Right renal pelvis (tissue), 4 donors: Measurements from ENCODE around the gene PTPRO. TPM values are rescaled to one million over a fixed set of nuclear protein-coding genes. Genes with fewer than 3 reads are reported as not detected.

Experiments used
- DNase-seq, 4 donors: peaks; one replicate each; pipeline ENCODE4 v3.0.0-alpha.2; 2013; ENCODE audit warnings: low read depth in 4 of 4, low spot score in 3 of 4, missing footprints in 1 of 4
- polyA plus RNA-seq, 4 donors: library from polyadenylated mRNA; unstranded; fragments of 120-200 nt; gene quantifications; one replicate each; pipeline ENCODE4 v1.2.1, GENCODE V29; 2013; ENCODE audit not compliant: insufficient read length in 4 of 4

Gene PTPRO
- polyA plus RNA-seq, 4 donors, result 198 to 277 (median 259) TPM

DNA sequence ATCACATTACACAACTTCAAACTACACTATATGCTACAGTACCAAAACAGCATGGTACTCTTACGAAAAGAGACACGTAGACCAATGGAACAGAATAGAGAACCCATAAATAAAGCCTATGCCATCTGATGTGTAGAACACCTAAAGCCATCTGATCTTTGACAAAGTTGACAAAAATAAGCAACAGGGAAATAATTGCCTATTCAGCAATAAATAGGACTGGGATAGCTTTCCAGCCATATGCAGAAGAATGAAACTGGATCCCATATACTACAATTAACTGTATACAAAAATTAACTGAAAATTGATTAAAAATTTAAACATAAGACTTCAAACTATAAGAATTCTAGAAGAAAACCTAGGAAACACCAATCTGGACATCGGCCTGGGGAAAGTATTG lies 120.7 kb downstream of the PTPRO start:
- DNase-seq, result no peak

DNA sequence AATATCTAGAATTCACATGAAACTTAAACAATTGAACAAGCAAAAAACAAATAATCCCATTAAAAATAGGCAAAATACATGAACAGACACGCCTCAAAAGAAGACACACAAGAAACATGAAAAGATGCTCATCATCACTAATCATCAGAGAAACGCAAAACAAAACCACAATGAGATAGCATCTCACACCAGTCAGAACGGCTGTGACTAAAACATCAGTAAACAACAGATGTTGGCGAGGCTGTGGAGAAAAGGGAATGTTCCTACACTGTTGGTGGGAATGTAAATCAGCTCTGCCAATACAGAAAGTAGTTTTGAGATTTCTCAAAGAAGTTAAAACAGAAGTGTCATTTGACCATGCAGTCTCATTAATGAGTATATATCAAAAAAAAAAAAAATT lies 121.3 kb downstream of the PTPRO start:
- no peak for DNase-seq

DNA sequence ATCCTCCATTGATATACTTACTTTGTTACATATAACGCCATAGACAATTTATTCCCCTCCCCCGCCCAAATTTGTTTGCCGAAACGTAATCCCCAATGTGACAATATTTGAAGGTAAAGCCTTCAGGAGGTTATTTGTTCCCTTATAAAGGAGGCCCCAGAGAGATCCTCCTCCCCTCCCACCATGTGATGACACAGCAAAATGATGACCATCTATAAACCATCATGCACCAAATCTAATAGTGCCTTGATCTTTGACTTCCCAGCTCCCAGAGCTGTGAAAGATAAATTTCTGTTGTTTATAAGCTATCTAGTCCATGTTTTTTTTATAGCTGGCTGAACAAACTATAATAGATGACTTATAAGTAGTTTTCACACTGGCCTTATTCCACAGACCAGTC lies 122.2 kb downstream of the PTPRO start:
- no peak for DNase-seq

DNA sequence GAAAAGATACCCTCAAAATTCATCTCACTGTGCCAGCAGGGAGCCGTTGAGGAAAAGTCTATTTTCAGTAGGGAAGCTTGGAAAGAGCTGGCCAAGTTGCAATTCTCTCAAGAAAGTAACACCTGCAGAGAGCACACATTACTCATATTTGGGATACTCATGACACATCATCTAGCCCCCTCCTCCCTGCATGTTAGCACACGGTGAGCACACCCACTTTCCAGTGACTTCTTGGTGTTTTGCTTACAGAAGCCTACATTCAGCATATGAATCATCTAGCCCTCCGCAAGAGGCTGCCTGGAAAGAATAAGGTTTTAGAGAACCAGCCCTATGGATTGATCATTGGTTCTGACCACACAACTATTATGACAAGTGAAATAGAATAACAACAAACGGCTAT lies 124.5 kb downstream of the PTPRO start:
- no peak for DNase-seq

DNA sequence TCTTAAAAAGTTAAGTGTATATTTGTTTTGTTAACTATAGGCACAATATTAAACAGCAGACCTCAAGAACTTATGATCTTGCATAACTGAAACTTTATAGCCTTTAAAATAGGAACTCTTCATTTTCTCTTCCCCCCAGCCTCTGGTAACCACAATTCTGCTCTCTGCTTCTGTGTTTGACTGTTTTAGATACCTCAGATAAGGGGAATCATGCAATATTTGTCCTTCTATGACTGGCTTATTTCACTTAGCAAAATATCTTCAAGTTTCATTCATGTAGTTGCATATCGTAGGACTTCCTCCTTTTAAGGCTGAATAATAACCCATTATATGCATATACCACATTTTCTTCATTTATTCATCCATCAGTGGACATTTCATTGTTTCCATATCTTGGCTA lies 131.3 kb downstream of the PTPRO start:
- no peak for DNase-seq

DNA sequence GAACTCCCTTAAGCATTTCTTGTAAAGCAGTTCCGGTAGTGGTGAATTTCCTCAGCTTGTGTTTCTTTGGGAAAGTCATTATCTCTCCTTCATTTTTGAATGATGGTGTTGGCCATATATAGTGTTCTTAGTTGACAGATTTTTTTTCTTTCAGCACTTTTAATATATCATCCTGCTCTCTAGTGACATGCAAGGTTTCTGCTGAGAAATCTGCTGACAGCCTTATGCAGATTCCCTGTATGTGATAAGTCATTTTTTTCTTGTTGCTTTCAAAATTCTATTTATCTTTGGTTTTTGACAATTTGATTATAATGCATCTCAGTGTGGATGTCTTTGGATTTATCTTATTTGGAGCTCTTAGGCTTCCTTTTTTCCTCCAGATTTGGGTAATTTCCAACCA lies 135.7 kb downstream of the PTPRO start:
- DNase-seq, result no peak

DNA sequence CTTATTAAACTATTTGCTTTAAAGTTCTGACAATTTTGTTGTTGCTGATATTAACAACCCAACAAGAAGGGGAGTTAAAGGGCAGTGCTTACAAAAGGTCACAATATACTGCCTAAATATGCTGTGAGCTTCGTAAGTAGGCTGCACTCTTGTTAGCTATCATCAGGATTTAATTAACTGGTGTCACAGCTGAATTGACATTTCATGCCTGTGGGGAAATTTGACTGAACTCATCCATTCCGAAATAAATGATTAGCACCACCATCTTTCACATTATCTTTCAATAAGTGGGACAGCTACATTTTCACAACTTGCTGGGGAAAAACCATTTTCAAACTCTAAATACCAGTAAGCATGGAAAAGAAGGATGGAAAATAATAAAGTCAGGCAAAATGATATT lies 146.6 kb downstream of the PTPRO start:
- DNase-seq, result no peak

DNA sequence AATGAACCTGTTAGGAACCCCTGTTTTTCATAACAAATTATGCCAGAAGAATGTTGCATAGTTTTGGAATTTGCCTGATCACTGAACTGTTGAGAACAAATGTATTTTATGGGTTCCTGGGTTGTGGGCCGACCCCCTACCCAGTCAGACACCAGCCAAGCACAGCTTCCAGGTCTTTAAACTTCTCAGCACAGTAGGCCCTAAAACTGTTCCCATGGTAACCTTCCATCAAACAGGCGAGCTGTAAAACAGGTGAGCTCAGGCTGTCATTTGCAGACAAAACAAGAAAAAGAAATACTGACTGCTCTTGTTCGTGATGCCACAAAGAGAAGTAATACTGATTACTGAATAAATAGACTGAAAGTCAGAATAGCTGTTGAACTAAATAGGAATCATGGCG lies 147.0 kb downstream of the PTPRO start:
- DNase-seq, result no peak

DNA sequence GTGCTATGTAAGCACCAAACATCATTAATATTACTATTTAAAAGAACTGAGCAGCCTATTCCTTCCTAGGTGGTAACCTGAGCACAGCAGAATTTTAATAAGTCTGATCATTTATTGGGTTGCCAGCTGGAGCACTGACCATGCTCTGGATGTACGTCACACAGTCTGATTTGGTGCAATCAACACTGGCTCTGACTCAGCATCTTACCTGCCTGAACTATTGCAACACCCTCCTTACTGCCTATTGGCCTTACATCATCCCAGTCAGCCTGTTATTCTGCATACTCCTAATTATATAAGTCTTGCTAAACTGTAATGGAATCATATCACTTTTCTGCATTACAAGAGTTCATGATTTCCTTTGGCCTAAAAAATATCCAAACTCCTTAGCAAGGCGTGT lies 149.7 kb downstream of the PTPRO start:
- DNase-seq, result no peak

DNA sequence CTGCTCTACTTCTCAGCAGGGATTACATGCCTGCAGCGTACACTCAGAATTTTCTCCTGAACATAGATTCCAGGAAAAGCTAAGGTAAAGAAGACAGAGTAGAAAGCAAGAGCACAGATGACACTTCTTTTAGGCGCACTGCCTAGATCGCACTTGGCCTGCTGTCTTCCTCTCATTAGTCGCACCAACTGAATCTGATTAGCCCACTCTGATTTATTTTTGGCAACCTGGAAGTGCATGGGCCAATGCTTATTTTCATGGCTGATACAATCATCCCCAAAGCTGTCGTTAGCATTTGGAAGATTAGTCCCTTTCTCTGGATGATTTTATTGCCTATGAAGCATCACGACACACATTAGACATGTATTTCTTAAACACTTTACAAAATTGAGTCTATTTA lies 152.5 kb downstream of the PTPRO start:
- DNase-seq, result no peak

DNA sequence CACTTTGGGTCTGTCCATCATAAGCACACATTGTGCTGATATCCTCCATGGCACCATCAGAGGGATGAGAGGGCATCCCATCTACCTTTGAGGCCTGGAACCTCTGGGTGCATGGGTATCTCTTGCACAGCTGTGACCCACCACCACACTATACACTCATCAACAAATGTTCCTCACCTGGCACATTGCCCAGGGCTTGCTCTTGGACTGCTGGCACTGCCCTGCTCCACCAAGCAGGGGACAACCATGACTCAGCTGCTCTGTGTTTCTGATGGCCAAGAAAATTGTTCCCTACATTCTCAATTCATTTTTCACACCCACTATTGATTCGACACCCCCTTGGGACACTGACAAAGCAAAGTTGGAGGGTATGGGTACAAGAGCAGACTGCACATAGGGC lies 155.5 kb downstream of the PTPRO start:
- no peak for DNase-seq

DNA sequence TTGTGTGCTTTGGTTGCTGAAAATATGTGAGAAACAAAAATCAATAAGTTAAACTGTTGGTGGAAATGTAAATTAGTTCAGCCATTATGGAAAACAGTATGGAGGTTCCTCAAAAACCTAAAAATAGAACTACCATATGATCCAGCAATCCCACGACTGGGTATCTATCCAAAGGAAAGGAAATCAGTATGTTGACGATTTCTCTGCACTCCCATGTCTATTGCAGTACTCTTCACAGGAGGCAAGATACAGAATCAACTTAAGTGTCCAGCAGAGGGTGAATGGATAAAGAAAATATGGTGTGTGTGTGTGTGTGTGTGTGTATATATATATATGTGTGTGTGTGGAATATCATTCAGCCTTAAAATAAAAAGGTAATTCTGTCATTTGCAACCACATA lies 159.5 kb downstream of the PTPRO start:
- no peak for DNase-seq

DNA sequence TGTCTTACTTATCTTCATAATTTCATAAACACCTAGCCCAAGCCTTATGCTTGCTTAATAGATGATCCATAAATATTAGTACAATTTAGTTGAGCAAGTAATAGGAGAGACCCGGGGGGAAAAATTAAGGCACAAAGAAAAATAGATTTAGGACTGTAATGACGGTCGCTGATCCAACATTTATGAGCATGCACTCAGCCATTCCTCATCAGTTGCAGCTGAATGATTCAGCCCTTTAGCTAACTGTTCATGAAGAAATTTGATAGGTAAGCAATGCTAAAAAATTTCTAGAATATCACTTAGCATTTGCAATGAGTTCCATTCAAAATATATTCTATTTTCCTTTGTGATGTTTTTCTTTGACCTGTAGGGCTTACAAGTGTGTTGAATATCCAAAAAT lies 163.2 kb downstream of the PTPRO start:
- DNase-seq, result no peak

DNA sequence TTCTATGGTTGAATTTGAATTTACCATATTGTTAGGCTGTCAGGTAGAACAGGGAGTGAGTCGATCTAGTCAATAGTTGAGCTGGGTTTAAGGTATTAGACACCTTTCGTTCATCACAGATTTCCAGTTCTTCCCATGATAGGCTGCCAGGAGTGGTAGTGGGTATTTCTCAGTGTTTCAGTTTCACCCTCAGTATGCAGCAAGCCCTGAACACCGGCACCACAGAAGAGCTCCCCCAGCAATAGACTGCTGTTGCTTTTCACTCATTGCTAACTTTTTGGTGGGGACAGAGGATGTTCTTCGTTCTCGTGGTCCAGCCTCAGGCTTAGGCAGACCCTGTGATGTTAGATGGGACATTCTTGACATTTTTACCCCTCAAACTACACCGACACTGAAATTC lies 164.6 kb downstream of the PTPRO start:
- DNase-seq, result no peak

DNA sequence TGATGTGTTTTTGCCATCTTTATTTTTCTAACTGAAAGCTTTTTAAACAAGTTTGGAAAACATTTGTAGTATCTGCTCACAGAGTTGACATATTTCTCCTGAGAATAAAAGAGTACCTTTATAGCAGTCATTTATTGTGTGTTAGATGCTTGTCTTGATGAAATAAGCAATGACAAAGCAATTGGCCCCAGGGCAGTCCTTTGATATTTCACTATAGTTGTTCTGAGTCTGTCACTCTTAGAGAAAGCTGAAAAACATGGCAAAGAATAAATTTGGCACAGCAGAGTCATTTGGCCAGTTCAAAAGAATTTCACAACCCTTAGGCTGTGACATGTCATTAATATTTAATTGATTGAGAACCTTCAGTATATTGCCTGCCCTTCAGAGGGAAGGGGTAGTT lies 166.2 kb downstream of the PTPRO start:
- no peak for DNase-seq

DNA sequence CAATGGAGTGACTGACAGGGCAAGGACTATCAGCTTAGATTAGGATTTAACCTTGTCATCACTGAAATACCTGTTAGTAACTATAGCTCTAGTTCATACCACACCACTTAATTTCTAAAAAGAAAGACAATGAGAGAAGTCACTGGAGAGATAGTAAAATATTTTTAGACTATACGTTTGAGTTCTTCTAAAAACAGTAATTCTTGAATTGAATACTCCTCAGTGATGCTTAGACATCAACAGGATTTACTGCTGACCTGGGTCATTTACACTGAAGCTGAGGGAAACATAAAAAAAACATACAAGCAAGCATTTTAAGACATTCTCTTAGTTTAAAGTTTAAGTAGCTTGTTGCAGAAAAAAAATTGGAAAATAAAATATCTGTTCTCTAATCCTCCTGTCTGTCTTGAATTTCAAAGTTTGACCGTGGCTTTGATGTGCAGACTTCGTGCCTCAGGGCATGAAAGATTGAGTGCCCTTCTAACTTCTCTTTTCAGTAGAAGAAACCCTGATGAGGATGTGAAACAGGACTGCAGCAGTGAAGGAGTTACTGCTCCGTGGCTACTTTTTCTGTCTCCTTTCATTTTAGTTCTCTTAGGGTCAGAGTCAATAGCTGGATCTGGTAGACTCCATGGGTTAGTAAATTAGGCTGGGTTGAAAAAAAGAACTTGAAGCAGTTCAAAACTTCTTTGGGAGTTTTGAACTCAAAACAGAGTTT lies 172.2 kb downstream of the PTPRO start:
- no peak for DNase-seq

DNA sequence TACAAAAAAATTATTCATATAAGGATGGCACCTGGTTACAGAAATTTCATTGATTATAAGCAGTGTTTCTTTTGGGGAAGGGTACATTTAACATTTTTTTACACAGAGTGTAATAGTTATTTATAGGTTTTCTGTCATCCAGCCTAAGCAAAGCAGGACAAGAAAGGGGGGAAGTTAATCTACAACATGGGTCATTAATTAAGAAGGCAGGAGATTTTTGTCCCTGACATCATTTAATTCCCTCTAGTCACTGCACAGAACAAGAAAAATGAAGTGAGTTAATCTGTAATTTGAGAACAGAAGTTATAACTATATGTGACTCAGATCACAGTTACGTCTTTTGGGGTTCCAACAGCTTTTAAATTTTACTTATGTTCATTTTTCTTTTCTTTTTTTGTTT lies 173.4 kb downstream of the PTPRO start:
- no peak for DNase-seq

DNA sequence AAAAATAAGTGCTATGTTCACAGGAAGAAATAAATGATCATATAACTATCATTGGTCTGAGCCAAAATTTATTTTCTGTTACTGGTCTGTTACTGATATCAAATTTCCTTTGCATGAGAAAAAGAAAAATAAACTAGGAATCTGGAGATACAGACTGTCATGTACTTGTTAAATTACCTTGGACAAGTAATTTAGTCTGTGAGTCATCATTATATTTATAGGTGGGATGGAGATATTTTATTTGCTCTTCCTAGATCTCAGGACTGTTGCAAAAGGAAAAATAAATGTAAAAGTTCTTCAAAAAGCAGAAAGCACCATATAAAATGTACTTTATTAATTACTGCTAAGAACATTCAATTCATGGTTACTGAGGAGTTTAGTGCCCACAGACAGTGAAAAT lies 174.4 kb downstream of the PTPRO start:
- no peak for DNase-seq

DNA sequence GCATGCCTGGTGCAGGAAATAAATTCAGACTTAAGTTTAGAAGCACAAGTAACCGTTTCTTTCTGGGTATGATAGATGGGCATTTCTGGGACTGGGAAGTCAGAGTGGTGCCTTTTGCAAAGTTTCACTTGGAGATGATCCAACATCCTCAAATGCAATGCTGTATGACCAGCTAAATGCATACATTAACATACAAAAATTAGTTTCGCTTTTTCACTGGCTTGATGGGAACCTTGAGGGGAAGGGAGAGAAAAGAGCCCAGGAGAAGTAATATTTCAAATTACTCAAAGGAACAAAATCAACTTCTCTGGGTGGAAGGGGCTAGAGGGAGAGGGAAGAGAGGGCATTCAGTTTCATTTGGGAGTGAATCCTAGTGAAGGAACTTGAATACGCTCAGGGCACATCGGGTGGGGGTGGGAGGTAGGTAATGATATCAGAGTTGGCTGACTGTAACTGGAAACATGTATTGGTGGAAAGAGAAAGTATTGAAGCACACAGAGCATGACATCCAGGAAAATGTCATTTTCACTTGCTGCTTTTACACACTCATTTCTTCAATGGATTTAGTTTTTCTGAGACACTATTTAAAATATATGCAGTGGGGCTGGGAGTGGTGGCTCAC lies 175.5 kb downstream of the PTPRO start:
- DNase-seq, result no peak

DNA sequence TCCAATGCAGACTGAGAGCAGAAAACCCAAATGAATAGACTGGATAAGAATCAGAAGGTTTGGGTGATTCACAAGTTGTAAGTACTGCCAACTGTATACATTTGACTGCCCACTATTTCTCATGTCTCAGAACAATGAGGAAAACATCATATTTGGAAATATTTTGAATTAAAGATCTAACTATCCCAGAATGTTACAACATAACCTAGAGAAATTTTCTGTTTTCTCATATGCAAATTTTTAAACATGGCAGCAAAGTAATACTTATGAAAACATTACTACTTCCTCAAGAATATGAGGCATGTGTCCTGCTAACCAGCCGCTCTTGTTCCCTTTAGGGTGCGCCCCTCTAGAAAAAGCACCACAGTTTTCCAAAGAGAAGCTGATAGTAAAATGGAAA lies 179.9 kb downstream of the PTPRO start:
- DNase-seq, result no peak

DNA sequence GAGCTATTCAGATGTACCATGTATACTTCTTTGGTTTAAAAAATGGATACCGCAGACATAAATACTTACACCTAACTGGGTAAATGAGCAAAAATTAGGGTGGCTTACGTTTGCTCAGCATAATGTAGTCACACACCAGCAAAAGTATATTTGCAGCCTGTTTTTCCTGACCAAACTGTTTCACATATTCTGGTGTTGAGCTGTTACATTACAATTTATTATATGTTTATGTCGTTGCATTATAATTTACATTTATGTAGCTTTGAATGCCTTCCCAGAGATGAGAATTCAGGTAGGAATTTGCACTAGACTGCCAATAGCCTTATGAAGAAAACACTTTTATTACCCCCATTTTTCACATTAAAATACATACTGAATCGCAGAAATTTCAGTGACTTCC lies 183.3 kb downstream of the PTPRO start:
- no peak for DNase-seq

DNA sequence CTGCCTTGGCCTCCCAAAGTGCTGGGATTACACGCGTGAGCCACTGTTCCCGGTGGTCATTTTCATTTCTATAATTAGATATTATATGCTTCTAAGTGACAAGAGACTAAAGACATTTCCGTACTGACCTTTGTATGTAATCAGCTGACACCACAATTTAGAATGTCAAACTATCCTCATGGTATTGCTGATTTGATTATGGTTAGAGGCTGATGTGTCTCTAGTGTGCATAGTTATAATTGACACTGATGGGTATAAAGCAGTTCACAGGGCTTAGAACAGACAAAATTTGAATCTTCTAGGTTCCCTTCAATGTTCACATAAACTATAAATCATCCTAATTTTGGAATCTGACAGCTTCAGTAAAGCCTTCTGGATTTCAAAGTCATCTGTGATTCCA lies 192.7 kb downstream of the PTPRO start:
- no peak for DNase-seq

DNA sequence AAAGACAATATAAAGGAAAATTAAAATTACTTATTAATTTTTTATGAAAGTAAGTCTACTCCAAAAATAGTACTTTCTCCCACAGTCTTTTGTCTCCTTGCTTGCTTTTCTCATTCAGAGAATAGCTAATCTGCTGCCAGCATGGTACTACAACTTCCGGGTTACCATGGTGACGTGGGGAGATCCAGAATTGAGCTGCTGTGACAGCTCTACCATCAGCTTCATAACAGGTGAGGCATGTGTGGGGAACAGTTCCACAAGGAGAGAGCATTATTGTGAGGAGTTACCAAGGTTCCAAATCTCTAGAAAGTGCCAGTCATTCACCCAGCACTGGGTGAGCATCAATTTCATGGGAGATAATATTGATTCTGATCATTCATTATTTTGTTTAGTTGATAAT lies 197.8 kb downstream of the PTPRO start:
- DNase-seq, result no peak
